ENCODE results near the gene SLC6A2.

SLC6A2 gene

GRCh38 chr16:55717326-55717725 lies 61.5 kb downstream of the SLC6A2 start:
- TF ChIP-seq CTCF (IDR thresholded peaks at IDR 0.05; ENCODE audit: low read depth, low read length, missing control alignments): no peak
- no peak overlapping the region for H3K4me3 ChIP-seq (replicated peaks; ENCODE audit: low read depth, low read length)

GRCh38 chr16:55725055-55725777 lies 69.4 kb downstream of the SLC6A2 start:
- no peak for TF ChIP-seq CTCF (IDR thresholded peaks at IDR 0.05; ENCODE audit: low read depth, low read length, missing control alignments)
- no peak for DNase-seq (ENCODE audit: extremely low read depth, low read depth)
- H3K4me3 ChIP-seq (replicated peaks; ENCODE audit: low read depth, low read length): no peak overlapping the region

More at GRCh38 chr16:55717326-55717725, 61.5 kb downstream of the SLC6A2 start:
- no peak for DNase-seq (ENCODE audit: extremely low read depth, low read depth)

- TF ChIP-seq CTCF (IDR thresholded peaks at IDR 0.05; ENCODE audit: low read depth, low read length, missing control alignments): no peak
- no peak overlapping the region for H3K4me3 ChIP-seq (replicated peaks; ENCODE audit: low read depth, low read length)
- no peak for DNase-seq (ENCODE audit: extremely low read depth, low read depth)
Measured at GRCh38 chr16:55728797-55729196, 73.0 kb downstream of the SLC6A2 start.

GRCh38 chr16:55730115-55730514 lies 74.3 kb downstream of the SLC6A2 start:
- H3K4me3 ChIP-seq (replicated peaks; ENCODE audit: low read depth, low read length): no peak overlapping the region
- no peak for TF ChIP-seq CTCF (IDR thresholded peaks at IDR 0.05; ENCODE audit: low read depth, low read length, missing control alignments)
- no peak for DNase-seq (ENCODE audit: extremely low read depth, low read depth)

- H3K4me3 ChIP-seq (replicated peaks; ENCODE audit: low read depth, low read length): no peak overlapping the region
- no peak for DNase-seq (ENCODE audit: extremely low read depth, low read depth)
- no peak for TF ChIP-seq CTCF (IDR thresholded peaks at IDR 0.05; ENCODE audit: low read depth, low read length, missing control alignments)
Measured at GRCh38 chr16:55732496-55732895, 76.7 kb downstream of the SLC6A2 start.

- no peak overlapping the region for H3K4me3 ChIP-seq (replicated peaks; ENCODE audit: low read depth, low read length)
- TF ChIP-seq CTCF (IDR thresholded peaks at IDR 0.05; ENCODE audit: low read depth, low read length, missing control alignments): no peak
- DNase-seq (ENCODE audit: extremely low read depth, low read depth): no peak
Measured at GRCh38 chr16:55734665-55735064, 78.9 kb downstream of the SLC6A2 start.

Measured in HFF-Myc (cell line).